ENCODE results near the gene APOA4.

Gene APOA4

GRCh38 chr11:116860303-116860702 lies 37.2 kb upstream of the APOA4 start:
- in situ Hi-C loops (cut with HindIII; ENCODE audit: low sequenced_read_pairs), result no loop called here
- no peak for DNase-seq (ENCODE audit: low read depth)
- TF ChIP-seq, protein P1, sequence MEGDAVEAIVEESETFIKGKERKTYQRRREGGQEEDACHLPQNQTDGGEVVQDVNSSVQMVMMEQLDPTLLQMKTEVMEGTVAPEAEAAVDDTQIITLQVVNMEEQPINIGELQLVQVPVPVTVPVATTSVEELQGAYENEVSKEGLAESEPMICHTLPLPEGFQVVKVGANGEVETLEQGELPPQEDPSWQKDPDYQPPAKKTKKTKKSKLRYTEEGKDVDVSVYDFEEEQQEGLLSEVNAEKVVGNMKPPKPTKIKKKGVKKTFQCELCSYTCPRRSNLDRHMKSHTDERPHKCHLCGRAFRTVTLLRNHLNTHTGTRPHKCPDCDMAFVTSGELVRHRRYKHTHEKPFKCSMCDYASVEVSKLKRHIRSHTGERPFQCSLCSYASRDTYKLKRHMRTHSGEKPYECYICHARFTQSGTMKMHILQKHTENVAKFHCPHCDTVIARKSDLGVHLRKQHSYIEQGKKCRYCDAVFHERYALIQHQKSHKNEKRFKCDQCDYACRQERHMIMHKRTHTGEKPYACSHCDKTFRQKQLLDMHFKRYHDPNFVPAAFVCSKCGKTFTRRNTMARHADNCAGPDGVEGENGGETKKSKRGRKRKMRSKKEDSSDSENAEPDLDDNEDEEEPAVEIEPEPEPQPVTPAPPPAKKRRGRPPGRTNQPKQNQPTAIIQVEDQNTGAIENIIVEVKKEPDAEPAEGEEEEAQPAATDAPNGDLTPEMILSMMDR (IDR thresholded peaks at IDR 0.05; ENCODE audit: low read depth, low read length, missing control alignments), result no peak
- no peak overlapping the region for H3K4me3 ChIP-seq (ENCODE audit: low read depth, low read length)

DNA sequence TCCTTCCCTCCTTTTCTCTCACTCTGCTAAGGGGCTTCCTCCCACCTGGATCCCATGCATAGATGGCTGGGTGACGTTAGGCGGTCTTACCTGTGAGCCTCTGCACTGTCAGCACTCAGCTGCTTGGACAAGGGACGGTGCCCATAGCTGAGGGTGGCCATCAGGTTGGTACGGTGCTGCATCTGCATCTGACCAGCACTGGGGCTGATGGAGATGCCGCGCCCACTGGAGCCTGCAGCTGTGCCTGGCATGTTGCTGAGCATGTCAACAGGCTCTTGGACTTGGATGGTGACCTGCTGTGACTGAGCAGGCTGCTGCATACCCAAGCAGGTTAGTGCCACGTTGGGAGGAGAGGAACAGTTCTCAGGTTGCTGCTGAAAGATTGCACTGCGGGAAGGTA lies 36.1 kb upstream of the APOA4 start:
- no peak overlapping the region for H3K4me3 ChIP-seq (ENCODE audit: low read depth, low read length)
- in situ Hi-C loops (cut with HindIII; ENCODE audit: low sequenced_read_pairs), result no loop called here
- no peak for DNase-seq (ENCODE audit: low read depth)
- TF ChIP-seq, protein P1 (IDR thresholded peaks at IDR 0.05; ENCODE audit: low read depth, low read length, missing control alignments), result no peak

- TF ChIP-seq, protein P1 (IDR thresholded peaks at IDR 0.05; ENCODE audit: low read depth, low read length, missing control alignments), result no peak
- no peak overlapping the region for H3K4me3 ChIP-seq (ENCODE audit: low read depth, low read length)
- in situ Hi-C loops (cut with HindIII; ENCODE audit: low sequenced_read_pairs), result no loop called here
- DNase-seq (ENCODE audit: low read depth), result no peak
Measured at GRCh38 chr11:116857936-116858335, 34.8 kb upstream of the APOA4 start.

DNA sequence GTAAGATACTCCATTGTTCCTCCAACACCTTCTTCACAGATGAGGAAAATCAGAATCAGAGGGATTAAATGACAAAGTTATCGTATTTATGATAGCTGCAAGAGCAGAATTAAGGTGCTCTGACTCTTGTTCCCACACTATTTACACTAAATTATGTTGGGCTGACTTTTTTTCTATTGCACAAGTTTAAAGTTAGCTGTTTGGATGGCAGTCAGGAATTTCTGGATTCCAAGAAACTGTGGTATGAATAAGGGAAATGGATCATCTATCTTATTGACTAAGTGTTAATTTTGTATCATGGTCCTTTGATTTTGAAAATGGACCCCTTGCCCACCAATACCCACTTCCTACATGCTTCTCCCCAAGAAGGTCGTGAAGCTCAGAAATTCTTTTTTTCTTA lies 34.2 kb upstream of the APOA4 start:
- no peak overlapping the region for H3K4me3 ChIP-seq (ENCODE audit: low read depth, low read length)
- in situ Hi-C loops (cut with HindIII; ENCODE audit: low sequenced_read_pairs), result no loop called here
- no peak for DNase-seq (ENCODE audit: low read depth)
- TF ChIP-seq, protein P1 (IDR thresholded peaks at IDR 0.05; ENCODE audit: low read depth, low read length, missing control alignments), result no peak

DNA sequence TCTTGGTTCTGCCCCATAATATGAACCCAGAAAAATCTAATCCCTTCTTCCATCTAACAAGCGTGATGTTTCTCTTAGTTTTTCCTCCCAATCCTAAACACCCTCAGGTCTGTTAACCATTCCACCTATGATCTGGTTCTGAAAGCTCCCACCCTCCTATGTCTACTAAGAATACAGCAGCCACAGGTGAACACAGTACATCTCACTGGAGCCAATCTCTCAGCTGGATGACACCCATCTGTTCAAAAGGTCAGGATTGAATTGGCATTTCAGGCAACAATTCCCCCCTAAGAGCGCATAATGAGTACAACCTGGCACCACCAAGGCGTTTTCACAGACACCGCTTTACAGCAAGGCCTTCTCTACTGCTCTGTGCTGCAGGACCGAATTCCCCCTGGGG lies 33.3 kb upstream of the APOA4 start:
- in situ Hi-C loops (cut with HindIII; ENCODE audit: low sequenced_read_pairs), result no loop called here
- DNase-seq (ENCODE audit: low read depth), result no peak
- H3K4me3 ChIP-seq (ENCODE audit: low read depth, low read length), result no peak overlapping the region
- TF ChIP-seq, protein P1 (IDR thresholded peaks at IDR 0.05; ENCODE audit: low read depth, low read length, missing control alignments), result no peak

- in situ Hi-C loops (cut with HindIII; ENCODE audit: low sequenced_read_pairs), result no loop called here
- DNase-seq (ENCODE audit: low read depth), result no peak
- TF ChIP-seq, protein P1 (IDR thresholded peaks at IDR 0.05; ENCODE audit: low read depth, low read length, missing control alignments), result no peak
- H3K4me3 ChIP-seq (ENCODE audit: low read depth, low read length), result no peak overlapping the region
Measured at GRCh38 chr11:116855413-116855812, 32.3 kb upstream of the APOA4 start.
